ENCODE results near the gene MAP2K2.

The MAP2K2 gene

GRCh38 chr19:4061683-4062418, 62.1 kb downstream of the MAP2K2 start:
- in situ Hi-C loops (cut with MboI; ENCODE audit: low sequenced_read_pairs): no loop called here

- in situ Hi-C loops (cut with MboI; ENCODE audit: low sequenced_read_pairs): no loop called here
Measured at GRCh38 chr19:4061178-4061682, 62.7 kb downstream of the MAP2K2 start.

DNA sequence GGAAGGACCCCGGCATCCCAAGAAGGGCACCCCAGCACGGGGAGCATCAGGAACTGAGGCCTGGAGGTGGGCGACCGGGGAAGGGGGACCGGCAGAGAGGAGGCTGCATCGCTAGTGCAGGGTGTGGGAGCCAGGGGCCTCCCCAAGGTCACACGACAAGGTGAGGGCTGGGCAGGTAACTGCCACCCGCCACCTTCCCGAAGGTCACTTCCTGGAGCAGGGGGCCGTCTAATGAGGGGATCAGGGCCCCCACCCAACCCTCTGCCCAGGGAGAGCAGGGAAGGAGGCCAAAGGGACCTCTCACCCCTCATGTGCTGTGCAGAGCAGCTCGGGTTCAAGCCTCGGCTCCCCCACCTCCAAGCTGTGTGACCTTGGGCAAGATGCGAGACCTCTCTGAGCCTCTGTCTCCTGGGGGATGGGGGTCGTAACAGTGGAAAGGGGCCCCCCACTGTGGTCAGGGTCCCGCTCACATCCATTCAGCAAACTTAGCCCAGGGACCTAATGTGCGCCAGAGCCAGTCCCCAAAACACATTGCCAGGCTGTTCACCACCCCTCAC, 63.2 kb downstream of the MAP2K2 start:
- in situ Hi-C loops (cut with MboI; ENCODE audit: low sequenced_read_pairs): no loop called here

DNA sequence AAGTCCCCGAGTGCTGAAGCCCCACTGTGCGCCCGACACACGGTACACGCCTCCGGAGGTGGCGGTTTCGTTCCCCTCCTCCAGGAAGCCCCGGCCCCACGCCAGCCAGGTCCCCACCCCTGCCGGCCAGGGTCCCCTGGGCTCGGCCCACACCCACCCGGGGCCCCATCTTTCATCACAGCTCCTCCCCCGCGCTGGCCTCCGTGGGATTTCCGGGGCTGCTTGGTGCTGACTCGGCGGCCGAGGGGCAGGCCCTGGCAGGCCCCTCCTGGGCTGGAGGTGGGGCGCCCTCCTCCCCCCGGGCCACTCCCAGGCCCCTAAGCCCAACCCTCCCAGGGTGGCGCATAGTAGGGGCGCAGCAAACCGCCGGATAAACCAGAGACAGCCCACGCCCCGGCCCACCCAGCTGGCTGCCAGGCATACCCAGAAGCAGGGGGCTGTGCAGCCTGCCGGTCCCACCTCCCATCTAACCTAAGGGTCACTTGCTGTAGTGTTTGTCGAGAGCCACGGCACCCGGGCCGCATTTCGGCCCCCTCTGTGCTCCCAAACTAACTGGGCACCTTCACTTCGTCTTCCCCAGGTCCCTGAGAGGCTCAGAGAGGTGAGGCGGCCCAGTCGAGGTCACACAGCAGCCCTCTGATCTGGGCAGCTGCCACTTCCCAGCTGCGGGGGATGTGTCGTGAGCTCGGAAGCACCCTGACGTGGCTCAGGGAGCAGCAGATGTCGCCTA, 63.9 kb downstream of the MAP2K2 start:
- in situ Hi-C loops (cut with MboI; ENCODE audit: low sequenced_read_pairs): no loop called here

DNA sequence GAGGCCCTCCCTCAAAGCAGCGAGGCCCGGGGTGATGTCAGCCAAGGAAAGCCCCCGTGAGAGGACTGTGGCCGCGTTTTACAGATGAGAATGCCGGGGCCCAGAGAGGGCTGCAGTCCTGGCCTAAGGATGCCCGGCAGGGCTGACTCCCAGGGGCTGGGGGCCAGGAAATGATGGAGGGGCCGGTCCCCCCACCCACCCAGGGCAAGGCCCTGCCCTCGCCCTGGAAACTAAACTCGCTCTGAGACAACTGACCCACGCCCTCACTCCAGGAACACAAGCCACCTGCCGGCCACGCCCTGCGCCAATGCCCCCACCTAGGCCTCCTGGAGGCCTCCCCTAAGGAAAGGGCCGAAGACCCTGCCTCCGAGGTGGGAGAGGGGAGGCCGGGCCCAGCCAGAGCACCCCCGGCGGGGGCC, 64.5 kb downstream of the MAP2K2 start:
- in situ Hi-C loops (cut with MboI; ENCODE audit: low sequenced_read_pairs): no loop called here

DNA sequence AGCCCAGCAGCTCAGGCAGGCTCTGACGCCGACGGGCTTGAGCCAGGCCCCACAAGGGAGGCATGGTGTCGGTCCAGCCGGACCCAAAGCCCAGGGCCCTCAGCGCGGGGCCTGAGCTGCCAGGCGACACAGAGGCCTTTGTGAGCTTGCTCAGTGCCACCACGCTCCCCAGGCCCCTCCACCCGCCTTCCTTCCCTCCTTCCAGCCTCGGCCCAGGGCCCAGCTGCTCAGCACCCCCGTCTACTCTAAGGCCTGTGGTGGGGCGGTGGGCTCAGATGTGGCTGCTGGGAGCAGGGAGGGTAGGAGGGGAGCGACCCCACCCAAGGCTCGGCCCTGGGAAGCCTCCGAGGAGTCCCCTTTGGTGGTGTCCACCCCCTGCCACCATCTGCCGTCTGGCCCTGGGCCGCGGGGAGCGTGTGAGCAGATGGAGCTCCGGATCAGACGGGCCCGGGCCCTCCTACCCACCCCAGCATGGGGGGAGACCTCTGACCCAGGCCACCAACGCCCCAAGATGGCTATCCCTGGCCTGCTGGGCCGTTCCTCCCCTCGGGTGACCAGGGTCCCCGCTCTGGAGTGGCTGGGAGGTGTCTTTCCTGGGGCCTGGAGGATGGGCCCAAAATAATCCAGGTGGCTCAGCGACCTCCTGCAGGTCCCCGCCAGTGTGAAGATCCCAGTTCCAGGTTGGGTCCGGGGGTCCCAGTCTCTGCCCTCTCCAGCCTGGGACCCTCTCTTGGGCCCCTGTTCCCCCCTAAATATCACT, 65.0 kb downstream of the MAP2K2 start:
- in situ Hi-C loops (cut with MboI; ENCODE audit: low sequenced_read_pairs): no loop called here

DNA sequence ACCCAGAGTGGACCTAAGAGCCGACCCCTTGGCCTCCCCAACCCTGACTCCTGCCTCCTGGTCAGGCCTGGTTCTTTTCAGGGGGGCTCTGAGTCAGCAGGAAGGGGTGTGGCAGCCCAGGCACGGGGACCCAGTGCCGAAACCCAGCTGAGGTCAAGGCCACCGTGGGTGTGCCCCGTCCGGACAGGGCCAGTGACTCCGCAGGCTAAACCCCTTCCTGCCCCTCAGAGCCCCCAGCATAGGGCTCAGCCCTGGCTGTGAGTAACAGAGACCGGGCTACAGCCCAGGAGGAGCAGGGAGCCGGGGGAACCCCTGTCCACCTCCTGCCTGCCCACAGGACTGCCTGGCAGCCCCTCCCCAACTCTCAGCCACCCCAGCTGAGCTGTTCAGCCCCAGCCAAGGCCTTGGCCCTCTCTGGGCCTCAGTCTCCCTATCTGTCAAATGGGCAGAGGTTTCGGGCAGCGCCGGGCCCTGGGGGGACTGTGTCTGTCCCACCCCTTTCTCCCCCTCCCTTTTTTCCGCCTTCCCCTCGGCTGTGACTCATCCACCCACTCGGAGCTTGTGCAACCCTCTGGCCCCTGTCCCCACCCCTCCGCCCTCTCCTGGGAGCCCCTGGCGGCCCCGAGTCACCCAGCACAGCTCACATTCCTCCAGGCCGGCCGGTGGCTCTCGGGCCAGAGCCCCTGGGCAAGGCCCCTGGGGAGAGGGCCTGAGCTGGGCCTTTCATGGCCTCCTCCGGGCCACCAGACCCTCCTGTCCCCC, 65.8 kb downstream of the MAP2K2 start:
- in situ Hi-C loops (cut with MboI; ENCODE audit: low sequenced_read_pairs): no loop called here

- in situ Hi-C loops (cut with MboI; ENCODE audit: low sequenced_read_pairs): no loop called here
Measured at GRCh38 chr19:4055209-4055552, 68.7 kb downstream of the MAP2K2 start.

GRCh38 chr19:4054441-4055208, 69.3 kb downstream of the MAP2K2 start:
- in situ Hi-C loops (cut with MboI; ENCODE audit: low sequenced_read_pairs): no loop called here

- in situ Hi-C loops (cut with MboI; ENCODE audit: low sequenced_read_pairs): no loop called here
Measured at GRCh38 chr19:4053423-4054324, 70.2 kb downstream of the MAP2K2 start.

DNA sequence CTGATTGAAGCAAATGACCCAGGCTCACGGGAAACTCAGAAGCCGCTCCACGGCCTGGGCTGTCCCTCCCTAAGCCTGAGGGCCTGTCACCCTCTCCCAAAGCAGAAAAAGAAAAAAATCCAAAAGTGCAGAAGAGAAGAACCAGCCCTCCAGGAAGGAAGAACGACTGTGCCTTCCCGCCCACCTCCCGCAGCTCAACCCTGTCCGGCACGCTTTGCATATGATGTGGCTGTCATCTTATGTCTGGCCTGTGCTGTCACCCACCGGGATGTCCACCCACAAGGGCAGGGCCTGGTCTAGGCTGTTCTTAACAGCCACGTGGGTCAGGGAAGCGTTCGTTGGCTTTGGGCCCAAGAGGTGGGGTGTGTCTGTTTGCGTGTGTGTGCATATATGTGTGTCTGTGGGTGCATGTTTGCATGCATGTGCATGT, 70.9 kb downstream of the MAP2K2 start:
- in situ Hi-C loops (cut with MboI; ENCODE audit: low sequenced_read_pairs): no loop called here

DNA sequence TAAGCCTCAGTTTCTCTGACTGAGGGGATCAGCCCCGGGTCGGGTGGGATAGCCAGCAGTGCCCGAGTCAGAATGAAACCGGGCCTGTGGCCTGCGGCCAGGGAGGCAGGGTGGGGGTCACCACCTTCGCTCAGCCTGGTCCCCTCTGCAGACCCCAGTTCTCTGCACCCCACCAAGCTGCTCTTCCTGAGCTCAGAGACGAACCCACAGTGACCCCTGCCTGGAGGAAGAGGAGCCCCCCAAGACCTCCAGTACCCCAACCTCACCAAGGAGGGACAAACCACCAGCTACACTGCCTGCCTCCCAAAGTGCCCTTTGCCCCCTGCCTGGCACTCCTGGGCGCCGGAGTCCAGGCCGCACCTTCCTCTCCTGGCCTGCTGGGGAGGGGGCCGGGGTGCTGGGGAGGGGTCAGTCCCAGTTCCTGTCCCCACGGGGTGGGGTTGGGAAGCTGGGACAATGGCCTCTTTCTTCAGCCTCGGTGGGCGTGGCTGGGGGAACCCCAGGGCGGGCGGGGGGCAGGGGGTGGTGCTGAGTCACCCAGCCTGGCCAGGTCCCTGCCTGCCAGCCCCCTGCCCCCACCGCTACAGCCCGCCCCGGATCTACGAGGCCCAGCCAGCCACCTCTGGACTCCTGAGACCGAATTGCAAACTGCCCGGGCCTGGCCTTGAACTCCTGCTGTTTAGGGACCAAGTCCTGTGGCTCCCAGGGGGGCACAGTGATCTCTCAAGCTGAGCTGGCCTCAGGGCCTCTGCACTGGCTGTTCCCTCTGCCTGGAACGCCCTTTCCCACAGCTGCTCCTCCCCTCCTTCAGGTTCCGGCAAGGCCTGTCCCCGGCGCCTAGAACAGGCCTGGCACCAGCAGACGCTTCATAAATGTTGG, 71.6 kb downstream of the MAP2K2 start:
- in situ Hi-C loops (cut with MboI; ENCODE audit: low sequenced_read_pairs): no loop called here

DNA sequence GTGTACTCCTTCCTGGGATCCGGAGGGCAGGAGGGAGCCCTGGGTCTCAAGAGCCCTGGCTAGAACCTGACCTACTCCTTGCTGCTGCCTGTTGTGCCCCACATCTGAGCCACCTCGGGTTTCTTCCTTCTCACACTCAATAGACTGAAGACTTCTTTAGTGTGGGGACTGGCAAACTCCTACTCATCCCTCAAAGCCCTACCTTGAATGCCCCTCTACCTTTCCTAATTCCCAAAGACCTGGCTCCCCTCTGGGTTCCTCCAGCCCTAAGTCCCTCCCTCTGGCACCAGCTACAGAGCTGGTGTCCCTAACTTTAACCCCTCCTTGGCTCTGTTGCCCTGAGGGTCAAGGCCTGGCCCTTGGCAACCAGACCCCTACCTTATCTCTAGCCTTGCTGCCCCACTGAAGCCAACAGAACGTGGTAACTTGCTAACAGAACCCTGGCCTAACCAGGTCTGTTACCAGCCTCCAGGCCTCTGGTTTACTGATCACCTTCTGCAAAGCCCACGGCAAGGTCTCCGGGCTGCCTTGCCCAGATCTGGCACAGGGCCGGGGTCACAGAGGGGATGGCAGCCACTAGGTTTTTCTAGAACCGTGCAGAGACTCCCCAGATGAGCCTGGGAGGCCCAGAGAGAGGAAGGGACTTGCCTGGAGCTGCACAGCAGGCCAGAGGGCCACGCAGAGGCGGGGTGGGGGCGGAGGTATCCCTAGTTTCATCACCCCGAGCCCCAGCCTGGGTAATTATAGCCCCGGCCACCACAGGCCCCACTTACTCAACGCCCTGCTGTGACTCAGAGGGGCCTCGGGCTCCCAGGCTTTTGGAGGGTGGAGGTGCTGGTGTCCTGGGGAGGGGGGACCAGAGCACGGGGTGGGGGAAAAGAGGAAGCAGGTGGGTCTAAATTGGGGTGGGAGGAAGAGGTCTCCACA, 72.5 kb downstream of the MAP2K2 start:
- in situ Hi-C loops (cut with MboI; ENCODE audit: low sequenced_read_pairs): no loop called here

GRCh38 chr19:4049432-4049831, 74.5 kb downstream of the MAP2K2 start:
- in situ Hi-C loops (cut with MboI; ENCODE audit: low sequenced_read_pairs): no loop called here

GRCh38 chr19:4046946-4047683, 76.8 kb downstream of the MAP2K2 start:
- in situ Hi-C loops (cut with MboI; ENCODE audit: low sequenced_read_pairs): no loop called here

- in situ Hi-C loops (cut with MboI; ENCODE audit: low sequenced_read_pairs): no loop called here
Measured at GRCh38 chr19:4046362-4046691, 77.6 kb downstream of the MAP2K2 start.

Data from HL-60/S4 treated with phorbol 12-myristate 13-acetate at 8.2 ng/mL for 4 days and 3 days (cell line).